ENCODE measurements around the gene OR9Q2. TPM values are rescaled to one million over a fixed set of nuclear protein-coding genes. Genes with fewer than 3 reads are reported as not detected.
"Not testable (repeated sequence)": the region's sequence is repeated elsewhere in the genome, so short reads cannot be mapped to it uniquely, and the experiment has no call there.

Gene OR9Q2
- total and polyA plus RNA-seq, 3 donors from 2014 or later, result 0.16 to 0.43 TPM; not detected in 1

DNA sequence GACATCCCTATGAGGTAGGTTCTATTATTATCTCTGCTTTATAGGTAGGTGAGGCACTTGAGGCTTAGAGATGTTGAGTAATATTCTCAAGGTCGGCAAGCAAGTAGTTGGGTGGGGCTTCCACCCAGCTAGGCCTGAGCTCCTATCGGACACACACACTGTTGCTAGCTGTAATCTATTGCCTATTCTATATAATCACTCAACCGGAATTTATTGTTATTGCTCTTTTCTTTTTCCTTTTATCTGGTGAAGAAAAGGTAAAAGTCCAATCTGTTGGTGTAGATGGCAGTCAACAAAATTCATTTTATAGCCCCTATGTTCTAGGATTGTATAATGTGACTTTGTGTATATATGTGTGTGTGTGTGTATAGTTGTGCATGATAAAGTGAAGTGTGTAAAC, 3.4 kb downstream of the OR9Q2 start:
- no peaks in the 10 kb centered on the region for H3K36me3 ChIP-seq (ENCODE audit: low read depth, missing control alignments)
- H3K27ac ChIP-seq, result no peak overlapping the region
- no peaks in the 10 kb centered on the region for H3K27me3 ChIP-seq
- H3K9me3 ChIP-seq, result no peaks in the 10 kb centered on the region
- intact Hi-C loops (cut with DNase I; ENCODE audit: low total_unique reads), result no loop called here
- 70% methylated on average over 3 of the region's 3 CpGs for WGBS, 2 donors
- no peaks in the 10 kb centered on the region for H3K4me1 ChIP-seq
- TF ChIP-seq POLR2A (IDR thresholded peaks at IDR 0.05), result no peak
- TF ChIP-seq, protein P1, sequence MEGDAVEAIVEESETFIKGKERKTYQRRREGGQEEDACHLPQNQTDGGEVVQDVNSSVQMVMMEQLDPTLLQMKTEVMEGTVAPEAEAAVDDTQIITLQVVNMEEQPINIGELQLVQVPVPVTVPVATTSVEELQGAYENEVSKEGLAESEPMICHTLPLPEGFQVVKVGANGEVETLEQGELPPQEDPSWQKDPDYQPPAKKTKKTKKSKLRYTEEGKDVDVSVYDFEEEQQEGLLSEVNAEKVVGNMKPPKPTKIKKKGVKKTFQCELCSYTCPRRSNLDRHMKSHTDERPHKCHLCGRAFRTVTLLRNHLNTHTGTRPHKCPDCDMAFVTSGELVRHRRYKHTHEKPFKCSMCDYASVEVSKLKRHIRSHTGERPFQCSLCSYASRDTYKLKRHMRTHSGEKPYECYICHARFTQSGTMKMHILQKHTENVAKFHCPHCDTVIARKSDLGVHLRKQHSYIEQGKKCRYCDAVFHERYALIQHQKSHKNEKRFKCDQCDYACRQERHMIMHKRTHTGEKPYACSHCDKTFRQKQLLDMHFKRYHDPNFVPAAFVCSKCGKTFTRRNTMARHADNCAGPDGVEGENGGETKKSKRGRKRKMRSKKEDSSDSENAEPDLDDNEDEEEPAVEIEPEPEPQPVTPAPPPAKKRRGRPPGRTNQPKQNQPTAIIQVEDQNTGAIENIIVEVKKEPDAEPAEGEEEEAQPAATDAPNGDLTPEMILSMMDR (IDR thresholded peaks at IDR 0.05), result no peak
- no peak overlapping the region for H3K4me3 ChIP-seq
- no peak for DNase-seq

- no peaks in the 10 kb centered on the region for H3K9me3 ChIP-seq
- TF ChIP-seq, protein P1 (IDR thresholded peaks at IDR 0.05), result no peak
- TF ChIP-seq POLR2A (IDR thresholded peaks at IDR 0.05), result no peak
- H3K27me3 ChIP-seq, result no peaks in the 10 kb centered on the region
- H3K4me3 ChIP-seq, result no peak overlapping the region
- no peaks in the 10 kb centered on the region for H3K36me3 ChIP-seq (ENCODE audit: low read depth, missing control alignments)
- no peak overlapping the region for H3K27ac ChIP-seq
- no peak for DNase-seq
- intact Hi-C loops (cut with DNase I; ENCODE audit: low total_unique reads), result no loop called here
- H3K4me1 ChIP-seq, result no peaks in the 10 kb centered on the region
Measured at GRCh38 chr11:58193391-58193790, 4.5 kb downstream of the OR9Q2 start.

DNA sequence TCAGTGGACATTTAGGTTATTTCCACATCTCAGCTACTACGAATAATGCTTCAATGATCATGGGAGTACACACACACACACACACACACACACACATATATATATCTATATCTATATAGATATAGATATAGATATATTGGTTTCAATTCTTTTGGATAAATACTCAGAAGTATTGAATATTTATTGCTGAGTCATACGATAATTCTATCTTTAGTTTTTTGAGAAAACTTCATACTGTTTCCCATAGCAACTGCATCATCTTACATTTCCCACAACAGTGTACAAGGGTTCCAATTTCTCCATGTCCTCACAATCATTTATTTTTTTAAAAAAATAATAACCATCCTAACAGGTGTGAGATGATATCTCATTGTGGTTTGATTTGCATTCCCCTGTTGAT, 7.1 kb downstream of the OR9Q2 start:
- Histone ChIP-seq H3K9me3 (no peaks in the 10 kb centered on the region), H3K4me1 (no peaks in the 10 kb centered on the region), H3K4me3 (no peak overlapping the region), H3K27ac (no peak overlapping the region), H3K27me3 (no peaks in the 10 kb centered on the region), H3K36me3 (ENCODE audit: low read depth, missing control alignments) (no peaks in the 10 kb centered on the region)
- DNase-seq, result no peak
- WGBS, 2 donors, result 97 to 98% methylated on average over 2 of the region's 2 CpGs
- no peak for TF ChIP-seq POLR2A (IDR thresholded peaks at IDR 0.05)
- TF ChIP-seq, protein P1 (IDR thresholded peaks at IDR 0.05), result no peak
- intact Hi-C loops (cut with DNase I; ENCODE audit: low total_unique reads), result no loop called here

DNA sequence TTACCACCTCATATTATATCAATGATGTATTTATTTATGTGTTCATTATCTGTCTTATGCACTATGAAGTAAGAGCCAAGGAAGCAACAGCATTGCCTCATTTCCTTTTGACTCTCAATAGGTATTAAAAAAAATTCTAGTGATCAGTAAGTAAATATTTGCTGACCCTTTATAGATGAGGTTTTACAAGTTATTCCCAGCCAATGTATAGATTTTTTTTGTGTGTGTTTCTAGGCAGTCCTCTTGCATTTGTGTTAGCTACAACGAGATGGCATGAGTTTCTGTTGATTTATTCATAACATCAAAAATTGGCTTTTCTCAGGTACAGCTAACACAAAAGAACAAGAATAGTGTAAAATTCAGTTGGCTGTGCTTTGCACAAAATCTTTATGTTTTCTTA, 10.4 kb downstream of the OR9Q2 start:
- intact Hi-C loops (cut with DNase I; ENCODE audit: low total_unique reads), result no loop called here
- H3K4me3 ChIP-seq, result no peak overlapping the region
- DNase-seq, result no peak
- 58 to 70% methylated on average over 1 of the region's 1 CpG for WGBS, 2 donors
- TF ChIP-seq, protein P1 (IDR thresholded peaks at IDR 0.05), result no peak
- no peak for TF ChIP-seq POLR2A (IDR thresholded peaks at IDR 0.05)
- no peaks in the 10 kb centered on the region for H3K4me1 ChIP-seq
- H3K36me3 ChIP-seq (ENCODE audit: low read depth, missing control alignments), result no peaks in the 10 kb centered on the region
- no peaks in the 10 kb centered on the region for H3K9me3 ChIP-seq
- no peaks in the 10 kb centered on the region for H3K27me3 ChIP-seq
- H3K27ac ChIP-seq, result no peak overlapping the region

GRCh38 chr11:58204042-58204441, 15.2 kb downstream of the OR9Q2 start, which contains the start of gene OR1S2:
Gene OR1S2, minus strand, starts transcription at chr11:58204142. Its CDS starts 0 bp downstream, at chr11:58204142.
- H3K27me3 ChIP-seq, result no peaks in the 10 kb centered on the region
- no peaks in the 10 kb centered on the region for H3K9me3 ChIP-seq
- H3K27ac ChIP-seq, result no peak within 1 kb of the TSS
- H3K4me3 ChIP-seq, result no peak within 1 kb of the TSS
- no peaks in the 10 kb centered on the region for H3K4me1 ChIP-seq
- H3K36me3 ChIP-seq (ENCODE audit: low read depth, missing control alignments), result no peaks in the 10 kb centered on the region
- intact Hi-C loops (cut with DNase I; ENCODE audit: low total_unique reads), result no loop called here
- TF ChIP-seq, protein P1 (IDR thresholded peaks at IDR 0.05), result no peak
- TF ChIP-seq POLR2A (IDR thresholded peaks at IDR 0.05), result no peak
- DNase-seq, result no peak

DNA sequence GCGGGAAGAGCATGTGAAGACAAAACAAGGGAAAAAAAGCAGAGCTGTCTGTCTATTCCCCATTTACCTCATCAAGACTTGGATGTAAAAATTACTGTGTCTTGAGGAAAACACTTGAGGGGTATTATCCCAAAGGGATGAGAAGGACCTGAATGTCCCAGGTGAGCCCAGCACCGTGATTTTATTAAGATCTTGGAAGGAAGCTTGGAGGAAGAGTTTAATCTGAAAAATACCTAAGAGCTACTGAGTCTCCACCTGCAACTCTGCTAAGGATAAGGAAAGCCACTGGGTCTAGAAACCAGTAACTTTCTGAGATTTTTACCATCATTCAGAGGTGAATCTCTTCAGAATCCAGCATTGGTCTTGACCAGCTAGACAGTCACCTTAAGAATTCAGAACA, 23.6 kb downstream of the OR9Q2 start, which contains the start of gene OR1S1:
OR1S1 (plus strand) TSS at position 301 of the 400 bp plus-strand sequence.
- H3K4me1 ChIP-seq; DNase-seq; intact Hi-C loops (cut with DNase I; ENCODE audit: low total_unique reads): not testable (repeated sequence)

More for the DNA sequence above, 23.6 kb downstream of the OR9Q2 start, which contains the start of gene OR1S1:
- not testable (repeated sequence) for H3K36me3 ChIP-seq (ENCODE audit: low read depth, missing control alignments); H3K9me3 ChIP-seq; H3K27me3 ChIP-seq; H3K27ac ChIP-seq; H3K4me3 ChIP-seq
- 81 to 88% methylated on average over 2 of the region's 2 CpGs for WGBS, 2 donors
